ENCODE measurements around the gene MEOX1. TPM values are rescaled to one million over a fixed set of nuclear protein-coding genes. Genes with fewer than 3 reads are reported as not detected.
"Not testable (repeated sequence)": the region's sequence is repeated elsewhere in the genome, so short reads cannot be mapped to it uniquely, and the experiment has no call there.

Gene MEOX1
- total RNA-seq, 6 donors from 2014 or later = 0.98 to 3.0 (median 1.6) TPM; not detected in 3

DNA sequence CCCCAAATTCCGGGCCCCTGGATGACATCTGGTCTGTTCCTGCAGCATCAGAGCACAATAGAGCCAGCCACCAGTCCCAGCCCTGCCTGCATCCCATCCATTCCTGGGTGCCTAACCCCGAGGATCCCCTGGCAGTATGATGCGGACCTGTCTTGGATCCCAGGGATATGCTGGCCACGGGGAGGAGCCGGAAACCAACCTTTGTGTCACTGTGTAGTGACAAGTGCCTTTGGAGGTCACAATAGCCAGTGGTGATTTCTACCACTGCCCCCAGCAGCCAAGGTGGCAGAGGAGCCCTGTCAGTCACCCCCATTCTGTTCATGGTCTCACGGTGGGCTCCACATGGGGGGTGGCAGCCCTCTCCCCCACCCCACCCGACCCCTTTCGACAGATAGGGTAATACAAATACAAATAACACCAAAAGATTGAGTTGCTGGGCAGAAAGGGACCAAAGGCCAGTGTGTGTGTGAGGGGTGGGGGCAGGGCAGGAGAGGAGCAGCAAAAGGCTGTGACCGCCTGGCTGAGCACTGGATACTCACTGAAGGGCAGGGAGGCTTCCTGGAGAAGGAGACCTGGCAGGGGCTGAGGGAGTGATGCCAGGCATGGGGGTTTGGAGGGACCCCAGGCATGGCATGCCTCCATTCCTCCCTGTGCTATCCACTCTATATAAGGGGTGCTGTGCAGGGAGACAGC is 29.0 kb upstream of the MEOX1 start:
- Histone ChIP-seq H3K36me3 (no peaks in the 10 kb centered on the region), H3K27me3 (no peaks in the 10 kb centered on the region), H3K4me1 (peaks cover 1 to 8% (median 3%) of the 10 kb centered on the region in 4 donors), H3K27ac (no peak overlapping the region), H3K4me3 (no peak overlapping the region), H3K9me3 (no peaks in the 10 kb centered on the region)
- WGBS, 2 donors = 73 to 96% methylated on average over 4 to 9 of the region's 9 CpGs
- ATAC-seq (ENCODE audit: low FRiP score in 2 of 2) = no peak
- DNase-seq = no peak
- TF ChIP-seq POLR2AphosphoS5 (IDR thresholded peaks at IDR 0.05) (no peak), EP300 (IDR thresholded peaks at IDR 0.05) (no peak)

DNA sequence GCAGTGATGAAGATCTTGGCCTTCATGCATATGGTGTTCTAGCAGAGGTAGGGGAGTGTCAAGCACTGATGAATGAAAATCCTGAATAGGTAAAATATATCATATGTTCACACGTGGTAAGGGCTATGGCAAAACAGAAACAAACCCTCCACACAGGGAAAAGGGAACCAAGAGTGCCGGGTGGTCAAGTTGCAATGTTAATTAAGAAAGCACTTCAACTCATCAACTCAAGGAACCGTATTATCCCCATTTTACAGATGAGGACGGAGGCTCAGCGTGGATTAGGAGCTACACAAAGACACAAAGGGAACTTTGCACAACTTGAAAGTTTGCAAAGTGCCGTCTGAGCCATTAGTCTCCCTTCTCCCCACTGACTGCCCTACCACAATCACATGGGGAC is 28.1 kb upstream of the MEOX1 start:
- DNase-seq = no peak
- Histone ChIP-seq H3K27me3 (no peaks in the 10 kb centered on the region), H3K27ac (no peak overlapping the region), H3K4me1 (peaks cover 0 to 6% (median 0%) of the 10 kb centered on the region in 4 donors), H3K9me3 (no peaks in the 10 kb centered on the region), H3K4me3 (no peak overlapping the region), H3K36me3 (no peaks in the 10 kb centered on the region)
- TF ChIP-seq, protein P1, sequence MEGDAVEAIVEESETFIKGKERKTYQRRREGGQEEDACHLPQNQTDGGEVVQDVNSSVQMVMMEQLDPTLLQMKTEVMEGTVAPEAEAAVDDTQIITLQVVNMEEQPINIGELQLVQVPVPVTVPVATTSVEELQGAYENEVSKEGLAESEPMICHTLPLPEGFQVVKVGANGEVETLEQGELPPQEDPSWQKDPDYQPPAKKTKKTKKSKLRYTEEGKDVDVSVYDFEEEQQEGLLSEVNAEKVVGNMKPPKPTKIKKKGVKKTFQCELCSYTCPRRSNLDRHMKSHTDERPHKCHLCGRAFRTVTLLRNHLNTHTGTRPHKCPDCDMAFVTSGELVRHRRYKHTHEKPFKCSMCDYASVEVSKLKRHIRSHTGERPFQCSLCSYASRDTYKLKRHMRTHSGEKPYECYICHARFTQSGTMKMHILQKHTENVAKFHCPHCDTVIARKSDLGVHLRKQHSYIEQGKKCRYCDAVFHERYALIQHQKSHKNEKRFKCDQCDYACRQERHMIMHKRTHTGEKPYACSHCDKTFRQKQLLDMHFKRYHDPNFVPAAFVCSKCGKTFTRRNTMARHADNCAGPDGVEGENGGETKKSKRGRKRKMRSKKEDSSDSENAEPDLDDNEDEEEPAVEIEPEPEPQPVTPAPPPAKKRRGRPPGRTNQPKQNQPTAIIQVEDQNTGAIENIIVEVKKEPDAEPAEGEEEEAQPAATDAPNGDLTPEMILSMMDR (IDR thresholded peaks at IDR 0.05) = no peak
- no peak for TF ChIP-seq POLR2AphosphoS5 (IDR thresholded peaks at IDR 0.05)
- no peak for TF ChIP-seq EP300 (IDR thresholded peaks at IDR 0.05)
- TF ChIP-seq POLR2A (IDR thresholded peaks at IDR 0.05) = no peak
- no peak for ATAC-seq (ENCODE audit: low FRiP score in 2 of 2)
- WGBS, 2 donors = 66 to 71% methylated on average over 5 to 6 of the region's 6 CpGs

DNA sequence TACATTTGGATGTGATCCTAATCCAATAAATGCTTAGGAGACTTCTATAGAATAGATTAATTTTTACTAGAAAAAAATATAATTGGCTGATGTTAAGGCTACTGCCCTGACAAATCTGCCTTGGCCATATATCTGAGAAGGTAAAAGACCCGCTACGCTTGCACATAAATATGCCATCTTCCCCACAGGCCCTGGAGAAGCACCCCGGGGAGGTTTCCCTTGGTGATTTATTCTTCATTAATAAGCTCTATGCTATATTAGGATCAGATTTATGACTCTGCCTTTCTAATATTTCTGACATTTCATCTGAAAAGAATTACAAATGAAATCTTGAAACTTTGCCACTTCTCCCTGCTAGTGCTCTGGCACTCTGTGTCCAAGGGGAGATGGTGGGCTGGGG is 27.4 kb upstream of the MEOX1 start:
- H3K27me3 ChIP-seq = no peaks in the 10 kb centered on the region
- no peak overlapping the region for H3K4me3 ChIP-seq
- H3K27ac ChIP-seq = no peak overlapping the region
- H3K36me3 ChIP-seq = no peaks in the 10 kb centered on the region
- peaks cover 0 to under 1% (median 0%) of the 10 kb centered on the region in 4 donors for H3K4me1 ChIP-seq
- ATAC-seq (ENCODE audit: low FRiP score in 2 of 2) = no peak
- no peak for TF ChIP-seq POLR2AphosphoS5 (IDR thresholded peaks at IDR 0.05)
- no peak for TF ChIP-seq EP300 (IDR thresholded peaks at IDR 0.05)
- TF ChIP-seq, protein P1 (IDR thresholded peaks at IDR 0.05) = no peak
- no peaks in the 10 kb centered on the region for H3K9me3 ChIP-seq
- DNase-seq = no peak
- WGBS, 2 donors = 83 to 89% methylated on average over 3 of the region's 3 CpGs

DNA sequence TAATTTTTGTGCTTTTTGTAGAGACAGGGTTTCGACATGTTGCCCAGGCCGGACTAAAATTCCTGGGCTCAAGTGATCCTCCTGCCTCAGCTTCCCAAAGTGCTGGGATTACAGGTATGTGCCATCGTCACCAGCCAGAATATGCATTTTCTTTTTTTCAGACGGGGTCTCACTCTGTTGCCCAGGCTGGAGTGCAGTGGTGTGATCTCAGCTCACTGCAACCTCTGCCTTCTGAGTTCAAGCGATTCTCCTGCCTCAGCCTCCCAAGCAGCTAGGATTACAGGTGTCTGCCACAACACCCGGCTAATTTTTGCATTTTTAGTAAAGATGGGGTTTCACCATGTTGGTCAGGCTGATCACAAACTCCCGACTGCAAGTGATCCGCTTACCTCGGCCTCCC is 25.2 kb upstream of the MEOX1 start:
- not testable (repeated sequence) for H3K36me3 ChIP-seq; DNase-seq; H3K27ac ChIP-seq; H3K9me3 ChIP-seq; H3K4me3 ChIP-seq; ATAC-seq (ENCODE audit: low FRiP score in 2 of 2); H3K4me1 ChIP-seq; H3K27me3 ChIP-seq
- 92 to 95% methylated on average over 8 to 9 of the region's 9 CpGs for WGBS, 2 donors

DNA sequence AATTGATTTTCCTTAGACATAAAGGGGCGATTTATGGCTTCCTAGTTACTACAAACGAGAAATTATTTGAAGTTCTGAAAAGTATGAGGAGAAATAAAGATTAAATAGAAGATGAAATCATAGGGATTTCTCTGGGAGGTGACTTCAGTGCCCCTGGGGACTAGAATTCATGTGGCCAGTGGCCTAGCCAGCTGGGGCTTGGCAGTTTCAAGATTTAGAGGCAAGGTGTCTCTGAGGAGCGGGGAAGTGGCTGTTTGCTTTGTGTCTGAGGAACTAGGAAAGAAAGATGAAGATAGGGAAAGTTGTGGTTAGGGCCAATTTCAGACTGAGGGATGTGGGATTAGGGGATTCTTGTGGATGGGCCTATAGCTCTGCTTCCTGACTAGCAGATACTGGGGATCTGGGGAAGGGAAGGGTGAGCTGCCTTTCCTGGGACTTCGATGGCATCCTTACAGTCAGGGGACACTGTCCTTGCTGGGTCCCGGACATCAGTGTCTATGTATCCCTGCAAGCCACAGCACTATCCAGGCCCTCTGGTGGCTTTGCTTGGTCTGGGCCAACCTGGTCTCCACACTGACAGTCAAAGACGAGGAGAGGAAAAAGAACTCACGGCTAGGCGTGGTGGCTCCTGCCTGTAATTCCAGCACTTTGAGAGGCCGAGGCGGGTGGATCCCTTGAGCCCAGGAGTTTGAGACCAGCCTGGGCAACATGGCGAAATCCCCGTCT is 22.4 kb upstream of the MEOX1 start:
- DNase-seq (no peak), ATAC-seq (ENCODE audit: low FRiP score in 2 of 2) (no peak)
- H3K27me3 ChIP-seq = no peaks in the 10 kb centered on the region
- TF ChIP-seq POLR2A (IDR thresholded peaks at IDR 0.05) (no peak), POLR2AphosphoS5 (IDR thresholded peaks at IDR 0.05) (no peak)
- TF ChIP-seq, protein P1 (IDR thresholded peaks at IDR 0.05) = no peak
- 91 to 93% methylated on average over 12 of the region's 12 CpGs for WGBS, 2 donors
- H3K27ac ChIP-seq = no peak overlapping the region
- H3K36me3 ChIP-seq = no peaks in the 10 kb centered on the region
- no peaks in the 10 kb centered on the region for H3K9me3 ChIP-seq
- no peak overlapping the region for H3K4me3 ChIP-seq
- no peaks in the 10 kb centered on the region for H3K4me1 ChIP-seq
